OCI-LY1 (cell line): ENCODE measurements around the gene SPRED2.

Source experiments
- CTCF ChIP-seq: fragments of 200-600 bp; sonication (generic), shearing (Covaris generic); IDR thresholded peaks from 2 replicates; pipeline ENCODE4 v1.5.1; 2017; ENCODE audit warnings: mild to moderate bottlenecking, antibody characterized with exemption, low read length, moderate library complexity, mixed read lengths
- EZH2 ChIP-seq: fragments of 200-600 bp; sonication (generic), shearing (Covaris generic); IDR thresholded peaks from 2 replicates; pipeline ENCODE4 v1.8.0; 2017; ENCODE audit warnings: borderline replicate concordance, mixed run types, mild to moderate bottlenecking, antibody characterized with exemption, low read length, moderate library complexity, mixed read lengths

- TF ChIP-seq EZH2, result no peak
- TF ChIP-seq CTCF, result no peak
These were observed 159.1 kb downstream of the SPRED2 start for GRCh38 chr2:65273344-65273743.
